HG02938 (cell line): Measurements from ENCODE around the gene ZNRF2.
"Not testable (repeated sequence)": the region's sequence is repeated elsewhere in the genome, so short reads cannot be mapped to it uniquely, and the experiment has no call there.

Experiments used
- ATAC-seq: cut with Tn5 transposase; IDR thresholded peaks from one replicate; pipeline ENCODE4 v1.9.1; 2021; ENCODE audit warnings: mild to moderate bottlenecking, moderate library complexity; ENCODE audit not compliant: unreplicated experiment

Gene ZNRF2

DNA sequence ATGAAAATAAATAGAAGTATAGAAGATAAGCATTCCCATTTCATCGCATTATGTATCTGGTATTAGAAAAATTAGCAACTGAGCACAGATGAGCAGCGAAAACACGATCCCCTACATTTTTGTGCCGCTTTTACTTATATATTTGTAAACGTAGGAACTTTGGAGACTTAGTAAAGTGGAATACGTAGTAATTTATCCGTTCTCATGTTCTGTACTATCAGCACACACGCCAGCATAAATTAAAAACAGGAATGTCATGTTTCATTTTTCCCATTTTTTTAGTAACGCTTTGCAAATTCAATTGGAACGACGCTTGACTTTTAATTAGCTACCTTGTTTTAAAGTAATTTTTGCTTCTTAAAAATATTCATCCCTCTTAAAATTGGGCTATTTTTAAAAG lies 2.4 kb downstream of the ZNRF2 start:
- no peak for ATAC-seq

DNA sequence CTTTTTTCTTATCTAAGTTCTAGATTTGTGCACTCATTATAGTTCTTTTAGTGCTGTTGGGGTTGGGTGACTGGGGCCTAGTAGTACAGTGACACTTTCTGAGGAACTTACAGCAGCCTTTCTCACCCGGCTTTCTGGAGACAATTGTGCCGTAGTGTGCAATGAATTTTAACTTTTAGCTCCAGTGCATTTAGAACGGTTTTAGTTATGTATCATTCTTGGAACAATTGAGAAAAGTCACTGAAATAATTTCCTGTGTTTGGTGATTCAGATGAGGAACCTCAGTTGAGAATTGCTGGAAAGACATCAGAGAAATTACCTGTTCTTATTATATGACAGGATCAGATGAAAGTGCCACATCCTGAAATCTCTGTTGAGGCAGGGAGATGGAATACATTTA lies 3.2 kb downstream of the ZNRF2 start:
- ATAC-seq: not testable (repeated sequence)

DNA sequence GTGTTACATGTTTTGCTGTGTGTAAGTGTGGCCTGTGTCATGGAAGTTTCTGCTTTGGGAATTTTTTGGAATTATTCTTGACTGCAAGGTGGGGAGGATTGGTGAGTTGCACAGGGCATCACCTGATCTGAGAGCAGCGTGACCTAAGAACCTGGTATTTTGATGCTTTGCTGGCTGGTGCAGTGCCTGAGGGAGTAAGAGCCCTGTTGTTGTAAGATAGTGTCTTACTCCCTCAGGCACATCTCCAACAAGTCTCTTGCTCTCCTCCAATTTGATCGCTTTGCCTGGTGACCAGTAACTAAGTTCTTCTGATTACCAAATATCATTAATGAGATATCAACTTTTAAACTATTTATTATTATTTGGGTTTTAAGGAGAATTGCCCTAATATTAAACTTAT lies 5.2 kb downstream of the ZNRF2 start:
- ATAC-seq: not testable (repeated sequence)

DNA sequence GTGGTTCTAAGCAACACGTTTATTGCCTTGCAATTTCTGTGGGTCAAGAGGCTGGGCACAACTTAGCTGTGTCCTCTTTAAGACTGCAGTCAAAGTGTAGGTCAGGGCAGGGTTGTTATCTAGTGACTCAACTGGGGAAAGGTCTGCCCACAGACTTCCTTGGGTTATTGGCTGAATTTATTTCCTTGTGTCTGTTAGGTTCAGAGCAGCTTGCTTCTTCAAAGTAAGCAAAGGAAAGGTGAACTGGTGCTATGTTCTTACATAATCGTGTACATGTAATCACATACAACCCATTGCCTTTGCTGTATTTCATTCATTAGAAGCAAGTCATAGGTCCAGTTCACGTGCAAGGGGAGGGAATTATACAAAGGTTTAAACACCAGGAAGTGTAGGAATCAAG lies 5.9 kb downstream of the ZNRF2 start:
- not testable (repeated sequence) for ATAC-seq

DNA sequence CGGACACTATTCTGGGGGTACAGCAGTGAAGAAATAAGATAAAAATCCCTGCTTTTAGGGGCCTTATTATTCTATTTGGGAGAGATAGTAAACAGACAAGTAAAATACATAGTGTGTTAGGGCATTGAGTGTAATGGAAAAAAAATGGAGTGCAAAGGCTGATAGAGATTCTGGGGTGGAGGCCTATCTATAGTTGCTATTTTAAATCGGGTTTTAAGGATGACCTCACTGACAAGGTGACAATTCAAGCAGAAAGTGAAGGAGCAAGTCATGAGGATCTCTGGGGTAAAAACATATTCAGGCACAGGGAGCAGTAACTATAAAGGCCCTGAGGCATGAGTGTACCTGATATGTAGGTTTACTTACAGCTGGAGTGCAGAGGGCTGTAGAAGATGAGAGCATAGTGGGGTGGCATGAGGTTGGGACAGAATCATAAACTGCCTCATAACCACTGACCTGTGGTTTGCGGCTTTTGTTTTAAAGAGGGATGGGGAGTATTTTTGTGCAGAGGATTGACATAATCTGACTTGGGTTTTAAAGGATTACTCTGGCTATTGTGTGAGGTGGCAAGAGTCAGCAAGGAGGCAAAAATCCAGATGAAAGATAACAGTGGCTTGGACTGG lies 8.1 kb downstream of the ZNRF2 start:
- not testable (repeated sequence) for ATAC-seq

DNA sequence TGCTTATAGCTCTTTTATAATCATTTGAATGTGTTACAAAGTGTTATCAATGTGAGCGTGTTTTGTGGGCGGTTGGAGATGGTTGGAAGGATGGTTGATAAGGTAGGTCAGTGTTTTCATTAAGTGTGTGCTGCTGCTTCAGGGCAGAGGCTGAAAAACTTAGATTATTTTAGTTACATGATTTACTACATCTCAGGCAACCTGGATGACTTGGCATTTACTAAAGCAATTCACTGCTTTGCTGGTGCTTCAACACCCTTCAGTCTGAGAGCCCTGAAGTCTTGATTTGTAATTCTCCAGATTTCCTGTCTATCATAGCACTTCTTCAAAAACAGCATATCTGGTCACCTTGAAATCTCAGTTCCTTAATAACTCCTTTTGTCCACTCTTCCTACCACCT lies 11.9 kb downstream of the ZNRF2 start:
- ATAC-seq: not testable (repeated sequence)

DNA sequence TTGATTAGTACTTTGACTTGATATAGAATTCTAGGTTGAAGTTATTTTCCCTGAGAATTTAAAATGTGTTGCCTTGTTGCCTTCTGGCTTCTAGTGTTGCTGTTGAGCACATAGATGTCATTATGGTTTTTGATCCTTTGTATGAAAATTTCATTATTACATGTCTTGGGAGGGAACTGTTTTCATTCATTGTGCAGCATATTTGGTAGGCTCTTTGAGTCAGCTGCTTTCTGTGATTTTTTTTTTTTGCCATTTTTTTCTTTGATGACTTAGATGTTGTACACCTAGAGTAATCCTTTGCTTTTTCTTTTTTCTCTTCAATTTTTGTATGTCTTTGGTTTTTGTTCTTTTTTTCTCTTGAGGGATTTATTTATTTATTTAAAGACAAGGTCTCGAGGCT lies 13.1 kb downstream of the ZNRF2 start:
- ATAC-seq: not testable (repeated sequence)

DNA sequence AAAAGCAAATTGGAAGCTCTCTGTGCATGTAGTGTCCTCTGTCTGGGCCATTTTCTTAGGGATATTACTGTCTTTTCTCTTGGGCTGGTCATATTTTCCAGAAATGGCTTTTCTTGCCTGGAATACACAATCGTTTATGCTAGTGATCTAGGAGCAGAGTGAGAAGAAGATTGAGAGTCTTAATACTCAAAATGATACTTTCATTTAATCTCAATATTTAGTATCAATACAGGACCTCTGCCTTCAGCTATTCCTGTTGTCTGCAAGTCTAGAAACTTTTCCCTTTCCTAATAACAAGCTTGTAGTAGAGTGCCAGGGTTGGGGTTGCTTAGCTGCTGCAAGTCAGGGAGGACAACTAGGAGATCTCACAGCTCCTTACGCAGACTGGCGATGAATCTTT lies 14.0 kb downstream of the ZNRF2 start:
- not testable (repeated sequence) for ATAC-seq

DNA sequence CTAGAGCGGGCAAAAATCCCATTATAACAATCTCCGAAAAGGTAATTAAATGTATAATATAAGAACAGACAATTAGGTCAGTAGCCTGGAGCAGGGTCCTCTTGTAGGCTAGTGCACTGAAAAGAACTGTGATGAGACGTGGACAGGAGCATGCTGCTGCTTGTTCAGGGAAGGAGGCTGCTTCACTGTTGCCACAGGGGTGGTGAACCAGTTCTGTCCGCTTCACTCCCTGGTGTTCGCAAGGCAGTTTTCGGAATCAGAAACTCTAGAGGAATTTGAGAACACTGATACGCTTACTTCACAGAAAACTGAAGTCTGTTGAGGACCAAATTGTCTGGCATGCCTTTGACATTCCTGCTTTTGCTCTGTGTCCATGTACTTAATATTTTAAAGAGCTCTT lies 17.4 kb downstream of the ZNRF2 start:
- ATAC-seq: no peak

DNA sequence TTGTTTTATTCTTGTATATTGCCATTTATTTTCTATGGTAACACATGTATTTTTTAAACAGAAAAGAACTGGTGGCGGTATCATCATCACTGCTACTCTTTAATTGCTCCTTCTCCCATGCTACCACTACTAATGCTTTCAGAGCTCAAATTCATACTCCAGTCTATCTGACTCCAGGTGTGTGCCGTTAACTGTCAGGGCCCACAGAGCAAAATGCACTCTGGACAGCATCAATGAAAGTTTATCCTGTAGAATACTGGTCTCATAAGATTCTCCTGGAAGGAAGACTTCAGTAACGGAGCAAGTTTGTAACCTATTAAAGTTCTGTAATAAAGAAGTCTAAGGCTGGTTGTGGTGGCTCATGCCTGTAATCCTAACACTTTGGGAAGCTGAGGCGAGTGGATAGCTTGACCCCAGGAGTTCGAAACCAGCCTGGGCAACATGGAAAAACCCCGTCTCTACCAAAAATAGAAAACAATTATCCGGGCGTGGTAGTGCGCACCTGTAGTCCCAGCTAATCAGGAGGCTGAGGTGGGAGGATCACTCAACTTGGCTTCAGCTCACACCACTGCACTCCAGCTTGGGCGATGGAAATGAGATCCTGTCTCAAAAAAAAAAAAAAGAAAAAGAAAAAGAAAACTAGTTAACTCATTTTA lies 18.4 kb downstream of the ZNRF2 start:
- no peak for ATAC-seq

DNA sequence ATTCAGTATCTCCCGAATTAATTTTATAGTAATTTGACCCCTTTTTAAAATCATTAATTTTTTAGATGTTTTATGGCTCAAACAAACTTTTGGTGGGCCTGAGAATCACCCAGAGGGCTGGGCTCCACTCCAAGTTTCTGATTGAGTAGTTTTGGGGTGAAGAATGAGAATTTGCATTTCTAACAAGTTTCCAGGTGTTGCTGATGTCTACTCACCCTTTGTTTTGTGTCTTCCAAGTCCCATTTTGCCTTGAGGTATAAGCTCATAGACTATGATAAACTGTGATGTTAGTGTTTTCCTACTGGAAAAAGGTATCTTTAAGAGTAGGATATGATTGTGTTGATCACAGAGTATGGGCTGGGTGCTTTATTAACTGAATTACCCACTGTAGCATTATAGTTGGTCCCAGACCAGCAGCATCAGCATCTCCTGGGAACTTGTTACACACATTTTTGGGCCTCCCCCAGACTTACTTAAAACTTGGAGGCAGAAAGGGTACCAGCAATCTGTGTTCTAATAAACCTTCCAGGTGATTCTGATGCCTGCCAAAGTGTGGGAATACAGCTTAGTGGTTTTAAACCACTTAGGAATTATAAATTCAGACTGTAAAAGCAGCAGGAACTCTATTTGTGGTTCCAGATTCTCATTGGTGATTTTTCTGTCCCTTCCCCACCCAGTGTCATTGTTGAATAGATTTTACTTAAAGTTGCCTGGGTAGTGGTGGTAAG lies 19.1 kb downstream of the ZNRF2 start:
- ATAC-seq: no peak

DNA sequence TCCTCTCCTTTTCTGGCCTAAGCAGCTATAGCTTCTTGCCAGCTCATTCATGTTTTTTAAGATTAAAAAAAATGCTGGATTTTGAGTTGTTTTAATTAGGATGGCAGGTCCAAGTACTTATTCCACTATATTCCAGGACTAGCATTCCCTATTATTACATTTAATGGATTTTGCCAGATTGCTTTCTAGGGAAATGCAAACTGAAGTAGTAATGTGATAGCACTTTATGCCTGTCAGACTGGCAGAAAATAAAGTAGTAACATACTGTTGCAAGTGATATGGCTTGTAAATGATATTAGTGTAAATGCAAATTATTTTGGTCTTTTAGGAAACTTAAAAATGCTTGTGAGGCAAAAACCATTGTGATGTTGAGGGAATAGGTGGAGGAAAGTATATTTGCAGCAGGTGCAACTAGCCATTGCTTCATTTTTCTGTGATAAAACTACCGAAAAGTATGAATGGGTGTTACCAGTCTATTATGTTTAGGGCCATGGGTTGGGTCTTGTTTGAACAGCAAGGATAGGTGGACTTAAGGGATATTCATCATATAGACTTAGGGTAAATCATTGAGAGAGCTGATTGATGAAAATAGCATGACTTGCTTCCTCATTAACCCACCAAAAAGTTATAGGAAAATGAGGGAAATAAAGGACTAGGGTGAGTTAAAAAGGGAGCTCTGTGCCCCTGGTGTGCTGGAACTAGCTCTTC lies 19.9 kb downstream of the ZNRF2 start:
- ATAC-seq: no peak

DNA sequence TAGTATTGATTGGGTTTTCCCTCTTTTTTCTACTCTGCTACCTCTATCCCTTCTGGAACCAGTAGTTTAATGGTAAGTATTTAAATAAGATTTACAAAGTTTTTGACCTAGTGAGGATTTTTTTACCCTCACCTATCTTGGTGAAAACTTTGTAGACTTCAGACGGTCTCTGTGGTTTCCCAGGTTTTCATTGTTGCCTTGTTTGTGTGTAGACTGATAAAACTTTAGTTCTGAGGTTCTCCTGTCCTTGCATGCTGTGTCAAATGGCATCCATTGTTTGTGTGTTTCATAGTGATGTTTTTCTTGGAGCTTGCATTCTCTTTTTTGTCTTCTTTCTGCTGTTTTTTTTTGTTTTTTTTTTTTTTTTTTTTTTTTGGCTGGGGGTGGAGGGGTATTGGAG lies 22.6 kb downstream of the ZNRF2 start:
- no peak for ATAC-seq

DNA sequence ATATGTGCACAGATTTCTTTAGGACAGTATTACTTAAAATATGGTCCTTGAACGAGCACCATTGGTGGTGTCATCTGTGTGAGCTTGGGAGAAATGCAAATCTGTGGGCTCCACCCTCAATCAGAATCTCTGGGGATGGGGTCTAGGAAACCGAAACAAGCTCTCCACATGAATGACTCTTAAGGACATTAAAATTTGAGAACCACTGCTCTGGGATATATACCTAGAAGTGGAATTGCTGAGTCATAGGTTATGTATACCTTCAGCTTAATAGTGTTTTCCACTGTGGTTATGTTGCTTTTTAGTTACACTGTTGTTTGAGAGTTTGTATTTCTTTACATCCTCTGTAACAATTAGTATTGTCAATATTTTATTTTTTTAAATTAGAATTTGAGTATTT lies 24.0 kb downstream of the ZNRF2 start:
- ATAC-seq: no peak

DNA sequence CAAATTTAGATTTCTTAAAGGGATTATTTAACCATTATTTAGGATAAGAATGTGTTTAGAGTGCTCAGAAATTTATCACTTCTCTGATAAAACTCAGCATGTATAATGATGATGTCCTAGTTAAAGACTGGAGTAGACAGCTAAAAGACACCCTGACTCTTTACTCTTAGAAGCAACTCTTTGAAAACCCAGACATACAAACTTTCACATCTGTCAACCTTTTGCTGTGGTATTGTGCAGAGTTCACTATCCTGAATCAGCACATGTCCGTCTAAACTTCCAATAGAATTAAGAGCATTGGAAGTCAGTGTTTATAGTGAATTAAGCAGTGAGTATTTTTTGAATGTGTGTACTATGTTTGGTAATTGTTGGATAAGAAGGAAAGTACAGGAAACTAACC lies 24.9 kb downstream of the ZNRF2 start:
- no peak for ATAC-seq

DNA sequence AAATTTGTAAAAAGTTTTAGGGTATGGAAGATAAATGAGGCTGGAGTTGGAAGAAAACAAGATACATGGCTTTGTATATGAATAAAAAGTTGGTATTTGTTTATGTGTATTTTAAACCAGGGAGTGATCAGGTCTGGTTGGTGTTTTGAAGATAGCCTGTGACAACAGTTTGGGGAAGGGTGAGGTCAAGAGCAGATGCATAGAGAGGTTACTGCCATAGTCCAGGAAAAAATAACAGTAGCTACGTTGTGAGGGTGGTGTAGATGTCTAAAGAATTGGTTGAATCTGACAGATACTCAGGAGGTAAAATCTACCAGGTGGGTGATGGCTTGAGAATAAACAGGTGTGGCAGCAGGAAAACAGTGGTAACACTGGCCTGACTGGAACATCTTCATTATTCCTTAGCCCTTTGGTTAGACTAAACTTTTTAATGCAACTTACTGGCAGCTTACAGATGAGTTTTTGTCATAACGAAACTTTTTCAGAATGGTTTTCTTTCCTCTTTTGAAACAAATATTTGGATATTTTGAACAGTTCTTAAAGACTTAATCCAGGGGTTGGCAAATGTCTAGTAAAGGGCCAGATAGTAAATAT lies 25.5 kb downstream of the ZNRF2 start:
- no peak for ATAC-seq

DNA sequence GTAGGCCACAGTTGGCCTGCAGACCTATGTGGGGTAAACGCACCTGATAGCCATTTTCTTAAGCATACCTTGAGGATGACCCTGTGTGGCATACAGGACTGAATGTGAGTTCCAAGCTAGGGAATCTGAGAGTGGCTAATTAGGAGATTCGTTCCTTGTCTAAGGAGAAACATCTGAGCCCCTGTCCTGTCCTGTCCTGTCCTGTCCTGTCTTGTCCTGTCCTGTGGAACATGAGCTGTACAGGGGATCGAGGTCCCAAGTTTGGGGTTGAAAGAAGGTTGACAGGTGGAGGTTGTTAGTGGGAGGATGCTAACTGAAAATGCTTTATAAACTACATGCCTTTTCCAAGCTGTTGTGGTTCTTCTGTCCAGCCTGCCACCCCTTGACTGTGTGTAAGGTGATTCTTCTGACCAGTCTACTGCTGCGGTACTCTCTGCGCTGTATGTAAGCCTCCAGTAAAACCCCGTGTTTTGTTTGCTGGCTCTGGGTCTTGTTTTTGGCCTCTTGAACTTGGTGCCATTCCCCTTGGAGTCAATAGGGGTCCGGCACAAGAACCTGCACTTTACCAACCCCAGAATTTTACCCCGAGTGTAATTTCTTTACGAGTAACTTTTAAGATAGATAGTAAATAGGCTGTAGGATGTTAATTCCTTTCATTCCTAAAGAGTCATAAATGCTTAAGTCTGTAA lies 26.4 kb downstream of the ZNRF2 start:
- ATAC-seq: no peak

DNA sequence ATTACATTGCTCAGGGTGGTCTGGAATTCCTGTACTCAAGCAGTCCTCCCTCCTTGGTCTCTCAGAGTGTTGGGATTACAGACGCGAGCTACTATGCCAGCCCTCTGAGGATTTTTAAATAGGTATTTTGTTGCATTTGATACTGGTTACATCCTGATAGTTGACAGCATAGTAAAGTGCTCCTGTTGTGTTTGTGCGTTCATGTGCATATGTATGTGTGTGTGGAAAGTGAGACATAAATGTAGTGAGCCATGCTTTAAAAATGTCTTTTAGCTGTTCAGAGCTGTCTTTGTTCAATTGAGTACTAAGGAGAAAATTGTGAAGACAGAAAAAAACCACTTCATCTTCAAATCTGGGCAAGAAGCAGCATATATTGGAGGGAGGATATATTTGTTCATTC lies 27.8 kb downstream of the ZNRF2 start:
- ATAC-seq: no peak

DNA sequence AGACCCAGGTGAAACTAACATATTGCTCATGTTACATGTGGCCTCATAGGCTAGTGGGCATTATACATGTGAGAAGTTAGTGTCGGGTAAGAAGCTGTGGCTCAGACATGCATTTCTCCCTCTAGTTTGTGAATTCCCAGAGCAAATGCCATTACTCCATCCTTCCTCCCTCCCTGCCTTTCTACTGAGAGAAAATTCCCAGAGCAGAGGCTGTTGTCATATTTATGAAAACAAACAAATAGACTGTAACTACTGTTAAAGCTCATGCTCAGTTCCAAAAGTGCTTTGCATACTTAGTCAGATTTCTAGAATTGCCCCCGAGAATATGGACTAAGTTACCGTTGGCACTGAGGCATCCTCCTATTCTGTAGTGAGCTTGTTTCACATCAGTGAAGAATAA lies 29.0 kb downstream of the ZNRF2 start:
- no peak for ATAC-seq

DNA sequence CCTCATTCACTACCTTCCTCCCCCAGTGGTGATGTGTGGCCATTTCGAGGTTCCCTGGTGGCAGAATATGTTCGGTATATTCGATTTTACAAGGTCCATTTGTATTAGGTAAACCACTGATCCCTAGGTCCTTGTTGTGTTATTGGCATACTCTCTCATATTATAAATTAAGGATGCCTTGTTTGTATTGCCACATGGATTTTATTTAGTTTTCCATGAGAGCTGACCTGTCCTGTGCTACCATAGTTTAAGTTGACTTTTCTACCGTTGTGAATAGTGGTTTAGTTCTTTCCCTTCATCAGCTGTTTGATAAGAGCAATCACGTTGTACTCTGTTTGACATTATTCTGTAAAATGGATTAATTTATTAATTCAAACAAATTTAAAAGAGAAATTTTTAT lies 29.4 kb downstream of the ZNRF2 start:
- no peak for ATAC-seq

DNA sequence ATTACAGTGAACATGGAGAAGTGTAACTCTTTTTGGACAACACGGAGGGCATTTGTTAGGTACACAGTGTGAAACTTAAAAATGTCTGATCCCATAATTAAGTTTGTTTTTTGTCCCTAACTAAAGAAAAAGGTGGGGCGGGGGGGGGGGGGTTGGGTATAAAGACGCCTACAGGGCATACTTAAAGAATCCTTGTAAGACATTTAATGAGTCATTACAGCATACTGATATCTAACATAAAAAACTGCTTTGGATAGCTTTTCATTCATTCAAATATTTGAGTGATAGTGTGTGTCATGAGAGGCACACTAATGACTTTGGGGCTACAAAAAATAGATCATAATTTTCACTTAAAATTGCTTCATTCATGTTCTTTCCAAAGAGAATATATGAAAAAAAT lies 31.2 kb downstream of the ZNRF2 start:
- no peak for ATAC-seq
